ENCODE results near the gene ARHGEF7. TPM values are rescaled to one million over a fixed set of nuclear protein-coding genes. Genes with fewer than 3 reads are reported as not detected.

ARHGEF7 gene
- total RNA-seq, 1 donor from 2014 or later: 41.3 TPM

DNA sequence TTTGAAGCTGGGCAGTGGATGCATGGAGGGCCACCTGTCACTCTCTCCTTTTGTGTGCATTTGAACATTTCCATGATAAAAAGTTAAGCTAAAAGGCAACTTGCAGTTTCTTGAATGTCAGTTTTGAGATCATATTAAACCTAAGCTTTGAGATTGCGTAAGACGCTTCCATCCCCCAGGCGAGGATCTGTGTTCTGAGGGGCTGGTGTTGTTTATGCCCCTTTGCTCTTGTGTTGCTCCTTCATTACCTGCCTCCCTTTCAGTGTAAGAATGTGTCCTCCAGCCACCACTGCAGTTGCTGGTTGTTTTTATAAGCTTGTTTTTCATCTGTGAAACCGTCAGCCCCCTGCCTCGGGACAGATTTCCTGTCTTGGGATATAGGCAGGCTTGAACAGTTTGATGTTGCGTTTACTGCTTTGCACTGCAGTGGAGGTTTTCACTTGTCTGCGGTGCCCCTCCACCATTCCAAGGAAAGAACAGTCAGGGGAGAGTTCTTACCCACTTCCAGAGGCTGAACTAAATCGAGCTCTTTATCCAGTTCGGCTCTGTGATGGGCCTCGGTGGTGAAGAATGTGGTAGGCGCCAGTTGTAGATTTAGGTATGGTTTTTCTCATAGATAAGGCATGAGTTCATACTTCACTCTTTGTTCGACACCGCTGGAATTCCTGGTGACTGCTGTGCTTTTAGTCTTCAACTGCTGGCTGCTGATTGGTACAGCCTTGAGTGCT is 96.8 kb downstream of the ARHGEF7 start:
- DNase-seq (ENCODE audit: low spot score): no peak
- intact Hi-C loops (cut with DNase I): no loop called here

DNA sequence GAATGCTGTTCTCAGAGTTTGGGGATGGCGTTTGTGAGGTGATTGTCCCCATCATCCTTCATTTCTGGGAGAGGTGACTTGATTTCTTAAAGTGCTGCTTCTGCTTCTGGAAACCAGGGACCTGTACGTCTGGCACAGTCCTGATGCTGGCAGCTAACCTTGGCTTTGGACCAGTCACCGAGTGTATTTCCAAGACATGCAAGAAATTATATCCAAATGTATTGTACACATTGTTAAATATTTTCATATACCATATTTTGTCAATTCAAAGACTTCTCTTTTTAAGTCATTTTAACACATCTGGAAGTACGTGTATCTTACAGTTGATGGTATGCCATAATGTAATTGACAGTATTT is 97.4 kb downstream of the ARHGEF7 start:
- intact Hi-C loops (cut with DNase I): no loop called here
- DNase-seq (ENCODE audit: low spot score): no peak

DNA sequence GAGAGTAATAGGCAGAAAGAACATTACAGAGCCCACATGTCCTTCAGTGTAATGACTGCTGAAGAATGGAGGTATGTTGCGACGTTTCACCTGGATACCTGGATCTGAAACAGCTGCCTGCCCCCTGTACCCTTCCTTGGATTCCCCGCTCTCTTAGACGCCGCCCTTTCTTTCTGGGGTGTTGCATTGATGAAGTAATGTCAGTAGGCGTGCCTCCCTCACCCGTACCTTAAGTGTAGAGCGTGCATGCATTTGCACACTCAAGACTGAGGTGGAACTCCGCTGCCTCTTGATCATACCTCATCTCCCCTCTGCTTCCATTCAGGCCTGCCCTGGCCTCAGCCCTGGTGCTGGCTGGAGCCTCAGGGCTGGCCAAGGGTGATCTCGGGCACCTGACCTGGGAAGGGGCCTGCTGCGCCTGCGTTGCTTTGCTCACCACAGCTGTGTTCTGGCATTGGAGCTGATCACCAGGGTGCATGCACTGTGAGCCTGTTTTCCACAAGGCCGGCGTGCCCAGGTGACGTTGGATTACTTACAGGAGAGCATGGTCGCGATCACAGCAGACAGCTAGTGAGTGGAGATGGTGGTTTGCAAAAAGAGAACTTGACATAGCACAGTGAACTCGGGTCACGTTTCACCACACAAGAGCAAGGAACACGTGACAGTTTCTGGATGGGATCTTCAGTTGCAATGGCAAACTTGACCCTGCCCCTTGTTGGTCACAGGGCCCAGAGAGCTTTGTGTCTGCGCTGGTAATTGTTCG is 99.0 kb downstream of the ARHGEF7 start:
- no peak for DNase-seq (ENCODE audit: low spot score)
- intact Hi-C loops (cut with DNase I): no loop called here

DNA sequence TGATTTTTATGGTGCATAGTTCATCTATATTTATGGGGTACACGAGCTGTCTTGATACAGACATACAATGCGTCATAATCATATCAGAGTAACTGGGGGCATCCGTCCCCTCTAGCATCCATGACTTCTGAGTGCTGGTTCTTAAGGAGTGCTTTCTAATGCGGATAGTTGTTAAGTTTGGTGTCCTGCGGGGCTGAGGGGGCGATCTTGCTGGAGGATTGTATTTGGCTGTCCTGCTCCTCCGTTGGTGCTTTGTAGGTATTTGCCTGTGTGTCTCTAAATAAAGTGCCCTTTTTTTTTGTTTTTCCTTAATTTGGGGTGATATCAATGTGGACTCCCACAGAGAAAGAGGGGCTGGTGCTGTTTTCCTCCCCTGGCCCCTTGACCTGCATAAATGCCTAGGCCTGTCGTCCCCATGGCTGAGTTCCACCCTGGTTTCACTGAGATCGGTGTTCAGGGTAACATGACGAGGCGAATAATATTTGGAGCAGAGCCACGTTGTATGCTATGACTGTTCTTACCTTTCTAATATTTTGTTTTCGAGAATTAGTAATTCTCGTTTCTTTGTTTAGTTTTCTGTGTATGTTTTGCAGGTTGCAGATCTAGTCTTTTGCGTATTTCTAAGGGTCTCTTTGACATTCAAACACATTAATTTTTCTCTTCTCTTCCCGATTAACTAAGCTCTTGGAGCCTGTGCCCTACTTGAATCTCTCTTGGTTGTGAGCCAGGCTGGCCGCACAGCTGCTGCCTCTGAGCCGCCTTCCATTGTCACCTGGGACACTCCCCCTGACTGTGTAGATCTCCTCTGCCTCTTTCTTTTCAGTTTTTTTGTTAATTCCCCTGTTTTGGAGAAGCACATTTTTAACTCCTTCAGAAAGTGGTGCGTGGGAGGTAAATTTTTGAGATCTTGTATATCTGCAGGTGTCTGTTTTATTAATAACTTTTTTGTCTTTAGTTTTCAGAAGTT is 100.3 kb downstream of the ARHGEF7 start:
- intact Hi-C loops (cut with DNase I): loop anchor here (5.0 kb wide), 2 partner anchors 63 to 148 kb away; no protein-coding TSS in a partner anchor
- DNase-seq (ENCODE audit: low spot score): no peak

DNA sequence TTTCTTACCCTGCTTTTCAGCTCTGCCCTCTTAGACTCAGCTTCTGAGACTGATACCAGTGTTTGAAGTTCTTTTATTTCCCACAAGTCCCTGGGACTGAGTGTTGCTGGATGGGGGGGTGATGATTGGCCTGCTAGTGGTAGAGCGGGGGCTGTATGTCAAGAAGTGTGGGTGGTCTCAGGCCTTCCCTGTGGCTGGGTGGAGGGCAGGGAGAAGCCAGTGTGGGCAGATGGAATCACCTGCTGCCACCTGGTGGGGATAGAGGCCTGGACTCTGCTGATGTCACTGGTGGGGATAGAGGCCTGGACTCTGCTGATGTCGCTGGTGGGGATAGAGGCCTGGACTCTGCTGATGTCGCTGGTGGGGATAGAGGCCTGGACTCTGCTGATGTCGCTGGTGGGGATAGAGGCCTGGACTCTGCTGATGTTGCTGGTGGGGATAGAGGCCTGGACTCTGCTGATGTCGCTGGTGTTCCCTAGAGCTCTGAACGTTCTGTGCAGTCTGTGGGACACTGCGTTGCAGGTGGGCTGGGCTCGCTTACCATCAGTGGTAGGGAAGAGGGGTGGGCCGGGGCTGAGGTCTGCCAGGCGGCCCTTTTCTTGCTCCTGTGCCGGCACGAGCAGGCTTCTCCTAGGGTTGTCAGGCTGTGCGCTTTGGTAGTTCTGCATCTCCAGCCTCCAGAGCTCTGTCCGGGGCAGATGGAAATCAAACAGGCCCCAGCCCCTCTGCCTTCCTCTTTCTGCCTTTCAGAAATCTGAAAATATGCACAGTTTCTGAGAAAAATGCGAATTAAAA is 101.3 kb downstream of the ARHGEF7 start:
- intact Hi-C loops (cut with DNase I): loop anchor here (5.0 kb wide), 2 partner anchors 64 to 149 kb away; no protein-coding TSS in a partner anchor
- no peak for DNase-seq (ENCODE audit: low spot score)

DNA sequence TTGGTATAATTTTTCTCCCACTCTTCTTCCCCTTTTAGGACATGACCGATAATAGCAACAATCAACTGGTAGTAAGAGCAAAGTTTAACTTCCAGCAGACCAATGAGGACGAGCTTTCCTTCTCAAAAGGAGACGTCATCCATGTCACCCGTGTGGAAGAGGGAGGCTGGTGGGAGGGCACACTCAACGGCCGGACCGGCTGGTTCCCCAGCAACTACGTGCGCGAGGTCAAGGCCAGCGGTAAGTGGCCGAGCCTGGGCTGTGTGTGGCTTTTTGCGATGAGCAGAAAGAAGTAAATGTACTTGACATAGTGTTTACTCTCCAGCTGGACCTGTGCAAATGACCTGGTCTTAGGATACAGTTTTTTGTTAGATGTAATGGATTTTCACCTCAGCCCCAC is 102.5 kb downstream of the ARHGEF7 start:
- DNase-seq (ENCODE audit: low spot score): no peak
- intact Hi-C loops (cut with DNase I): loop anchor here (5.0 kb wide), 2 partner anchors 65 to 150 kb away; no protein-coding TSS in a partner anchor

DNA sequence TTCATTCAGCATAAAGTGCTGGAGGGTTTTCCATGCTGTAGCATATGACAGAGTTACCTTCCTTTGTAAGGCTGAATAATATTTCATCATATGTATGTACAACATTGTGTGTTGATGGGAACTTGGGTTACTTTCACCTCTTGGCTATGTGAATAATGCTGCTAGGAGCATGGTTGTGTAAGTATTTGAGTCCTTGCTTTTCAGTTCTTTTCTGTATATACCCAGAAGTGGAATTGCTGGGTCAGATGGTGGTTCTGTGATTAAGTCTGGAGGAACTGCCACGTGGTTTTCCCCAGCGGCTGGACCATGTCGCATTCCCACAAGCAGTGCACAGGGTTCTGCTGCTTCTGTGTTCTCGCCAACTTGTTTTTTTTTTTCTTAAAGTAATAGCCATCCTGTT is 104.2 kb downstream of the ARHGEF7 start:
- intact Hi-C loops (cut with DNase I): loop anchor here (5.0 kb wide), 2 partner anchors 67 to 152 kb away; no protein-coding TSS in a partner anchor
- no peak for DNase-seq (ENCODE audit: low spot score)

DNA sequence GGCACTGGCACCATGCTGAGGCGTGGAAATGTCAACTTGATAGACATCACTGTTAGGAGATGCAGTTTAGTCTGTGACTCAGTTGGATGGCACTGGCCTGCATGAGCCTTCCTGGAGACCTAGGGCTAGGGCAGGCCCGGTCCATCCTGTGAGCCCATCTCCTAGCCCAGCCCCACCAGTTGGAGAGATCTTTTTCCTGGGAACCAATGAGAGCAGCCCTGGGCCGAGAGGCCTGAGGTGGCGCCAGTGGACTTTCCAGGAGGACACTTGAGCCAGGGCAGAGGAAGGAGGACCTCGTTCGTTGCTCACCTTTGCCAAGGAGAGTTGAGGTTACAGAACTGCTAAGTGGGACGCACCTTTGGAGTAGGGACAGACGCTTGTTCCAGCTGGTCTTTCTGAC is 104.8 kb downstream of the ARHGEF7 start:
- no peak for DNase-seq (ENCODE audit: low spot score)
- intact Hi-C loops (cut with DNase I): loop anchor here (5.0 kb wide), 2 partner anchors 68 to 153 kb away; no protein-coding TSS in a partner anchor

DNA sequence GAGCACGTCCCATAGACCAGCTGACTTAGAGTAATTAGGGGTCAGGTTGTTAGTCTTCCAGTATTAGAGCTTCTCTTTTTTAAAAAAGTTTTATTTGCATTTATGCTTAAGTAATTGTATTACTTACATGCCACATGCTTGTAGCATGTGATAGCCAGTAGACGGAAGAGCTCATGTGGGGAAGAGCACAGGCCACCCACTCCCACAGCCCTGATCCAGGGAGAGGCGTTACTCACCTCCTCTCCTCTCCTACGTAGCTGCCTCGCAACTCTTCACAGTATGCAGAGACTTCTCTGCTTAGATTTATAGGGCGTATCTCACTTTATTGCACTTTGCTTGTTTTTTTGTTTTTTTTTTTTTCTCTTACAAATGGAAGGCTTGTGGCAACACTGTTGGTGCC is 110.1 kb downstream of the ARHGEF7 start:
- DNase-seq (ENCODE audit: low spot score): no peak
- intact Hi-C loops (cut with DNase I): loop anchor here (5.0 kb wide), 1 partner anchor 108 kb away; the partner anchor contains the start of gene ARHGEF7

DNA sequence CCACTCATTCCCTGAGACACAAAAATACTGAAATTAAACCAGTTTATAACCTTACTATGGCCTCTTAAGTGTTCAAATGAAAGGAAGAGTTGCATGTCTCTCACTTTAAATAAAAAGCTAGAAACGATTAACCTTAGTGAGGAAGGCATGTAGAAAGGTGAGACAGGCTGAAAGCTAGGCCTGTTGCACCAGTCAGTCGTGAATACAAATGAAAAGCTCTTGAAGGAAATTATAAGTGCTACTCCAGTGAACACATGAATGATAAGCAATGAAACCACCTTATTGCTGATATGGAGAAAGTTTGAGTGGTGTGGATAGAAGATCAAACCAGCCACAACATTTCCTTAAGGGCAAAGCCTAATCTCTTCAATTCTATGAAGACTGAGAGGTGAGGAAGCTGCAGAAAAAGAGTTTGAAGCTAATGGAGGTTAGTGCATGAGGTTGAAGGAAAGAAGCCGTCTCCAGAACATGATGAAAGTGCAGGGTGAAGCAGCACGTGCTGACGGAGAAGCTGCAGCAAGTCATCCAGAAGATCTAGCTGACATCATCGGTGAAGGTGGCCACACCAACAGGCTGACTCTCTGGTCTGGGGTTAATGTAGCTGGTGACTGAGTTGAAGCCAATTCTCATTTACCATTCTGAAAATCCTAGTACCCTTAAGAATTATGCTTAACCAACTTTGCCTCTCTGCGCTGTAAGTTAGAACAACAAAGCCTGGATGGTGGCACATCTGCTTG is 110.9 kb downstream of the ARHGEF7 start:
- intact Hi-C loops (cut with DNase I): loop anchor here (5.0 kb wide), 1 partner anchor 109 kb away; the partner anchor contains the start of gene ARHGEF7
- no peak for DNase-seq (ENCODE audit: low spot score)

DNA sequence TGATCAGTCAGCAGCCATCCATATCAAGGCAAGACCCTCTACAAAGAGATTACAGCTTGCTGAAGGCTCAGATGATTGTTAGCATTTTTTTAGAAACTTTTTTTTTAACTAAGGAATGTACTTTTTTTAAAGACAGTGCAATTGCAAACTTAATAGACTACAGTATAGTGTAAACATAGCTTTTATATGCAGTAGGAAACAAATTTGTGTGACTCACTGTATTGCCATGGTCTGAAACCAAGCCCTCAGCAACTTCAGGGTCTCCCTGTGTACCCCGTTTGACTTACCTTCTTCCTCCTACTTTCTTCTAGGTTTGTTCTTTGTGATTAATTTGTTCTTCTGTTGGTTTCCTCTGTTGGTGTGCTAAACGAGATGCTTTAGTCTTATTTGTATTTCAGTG is 112.3 kb downstream of the ARHGEF7 start:
- DNase-seq (ENCODE audit: low spot score): no peak
- intact Hi-C loops (cut with DNase I): loop anchor here (5.0 kb wide), 1 partner anchor 110 kb away; the partner anchor contains the start of gene ARHGEF7

DNA sequence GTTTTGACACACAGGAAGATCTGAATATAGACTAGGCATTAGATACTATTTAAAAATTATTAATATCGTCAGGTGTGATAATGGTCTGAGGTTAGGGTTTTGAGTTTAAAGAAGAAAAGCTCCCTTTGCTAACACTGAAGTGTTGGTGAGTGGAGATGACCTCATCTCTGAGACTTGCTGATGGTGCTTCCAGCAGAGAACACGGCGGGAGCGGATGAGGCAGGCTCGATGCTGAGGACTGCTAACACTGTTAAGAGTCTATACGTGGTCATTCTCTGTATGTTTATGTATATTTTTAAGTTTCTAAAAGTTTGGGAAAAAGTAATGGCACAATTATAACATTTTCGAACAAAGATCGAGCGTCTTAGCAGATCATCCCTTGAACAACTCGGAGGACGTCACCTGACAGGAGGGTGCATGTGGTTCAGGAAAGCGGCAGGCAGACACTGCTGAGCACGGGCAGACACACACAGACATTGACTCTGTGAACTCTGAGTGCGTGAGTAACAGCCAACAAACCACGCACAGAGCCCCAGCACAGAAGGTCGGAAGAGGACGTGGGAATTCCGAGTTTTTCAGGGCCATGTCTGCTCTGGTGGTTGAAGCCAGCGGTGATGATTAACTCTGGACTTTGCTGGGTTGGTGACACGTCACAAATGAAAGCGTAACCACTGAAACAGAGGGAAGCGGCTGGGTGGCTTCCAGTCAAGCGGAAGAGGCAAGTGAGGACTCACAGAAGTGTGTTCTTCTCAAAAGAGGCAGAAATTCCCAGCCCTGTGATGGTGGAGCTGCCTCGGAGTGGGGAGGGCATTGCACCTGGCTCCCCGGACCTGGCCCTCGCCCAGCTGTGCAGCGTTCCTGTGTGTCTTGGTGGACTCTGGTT is 113.4 kb downstream of the ARHGEF7 start:
- DNase-seq (ENCODE audit: low spot score): no peak
- intact Hi-C loops (cut with DNase I): loop anchor here (5.0 kb wide), 1 partner anchor 111 kb away; the partner anchor contains the start of gene ARHGEF7

DNA sequence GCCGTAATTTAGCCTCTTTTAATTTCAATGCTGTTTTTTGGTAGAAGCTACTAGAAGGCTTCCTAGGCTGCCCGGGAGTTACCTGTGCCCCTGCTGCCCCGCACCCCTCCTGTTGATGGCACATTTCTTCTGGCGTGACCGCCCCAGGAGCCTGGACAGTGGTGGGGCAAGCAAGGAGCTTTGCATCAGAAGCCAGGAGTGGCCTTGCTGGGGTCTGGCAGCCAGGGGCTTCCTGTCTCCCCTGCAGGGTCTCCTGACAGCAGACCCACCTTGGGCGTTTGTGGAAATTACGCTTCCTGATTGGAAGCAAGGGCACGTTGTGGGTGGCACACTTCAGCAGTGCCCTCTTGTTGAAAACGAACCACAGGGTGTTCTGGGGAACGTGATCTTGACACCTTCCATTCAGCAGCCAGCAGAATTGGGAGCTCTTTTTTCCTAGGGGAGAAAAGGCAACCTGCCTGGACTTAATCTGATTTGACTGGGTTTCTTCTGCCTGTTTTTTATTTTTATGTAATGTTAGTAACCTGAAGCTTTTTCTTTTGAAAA is 115.3 kb downstream of the ARHGEF7 start:
- no peak for DNase-seq (ENCODE audit: low spot score)
- intact Hi-C loops (cut with DNase I): loop anchor here (10.0 kb wide), 1 partner anchor 224 kb away; no protein-coding TSS in a partner anchor

DNA sequence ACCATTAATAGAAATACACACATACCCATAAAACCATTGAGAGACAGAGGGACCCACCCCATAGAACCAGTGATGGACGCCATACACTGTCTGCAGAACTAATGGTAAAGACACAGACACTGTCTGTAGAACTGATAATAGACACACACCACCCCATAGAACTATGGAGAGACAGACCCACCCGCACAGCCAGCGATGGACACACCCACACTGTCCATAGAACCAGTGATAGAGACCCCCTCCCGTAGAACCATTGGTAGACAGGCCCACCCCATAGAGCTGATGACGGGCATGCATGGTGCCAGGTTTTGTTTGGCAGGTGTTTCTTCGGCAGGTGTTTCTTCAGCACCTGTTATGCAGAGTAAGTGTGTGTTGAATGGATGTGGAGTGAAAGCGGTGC is 117.1 kb downstream of the ARHGEF7 start:
- intact Hi-C loops (cut with DNase I): loop anchor here (10.0 kb wide), 1 partner anchor 223 kb away; no protein-coding TSS in a partner anchor
- DNase-seq (ENCODE audit: low spot score): no peak

DNA sequence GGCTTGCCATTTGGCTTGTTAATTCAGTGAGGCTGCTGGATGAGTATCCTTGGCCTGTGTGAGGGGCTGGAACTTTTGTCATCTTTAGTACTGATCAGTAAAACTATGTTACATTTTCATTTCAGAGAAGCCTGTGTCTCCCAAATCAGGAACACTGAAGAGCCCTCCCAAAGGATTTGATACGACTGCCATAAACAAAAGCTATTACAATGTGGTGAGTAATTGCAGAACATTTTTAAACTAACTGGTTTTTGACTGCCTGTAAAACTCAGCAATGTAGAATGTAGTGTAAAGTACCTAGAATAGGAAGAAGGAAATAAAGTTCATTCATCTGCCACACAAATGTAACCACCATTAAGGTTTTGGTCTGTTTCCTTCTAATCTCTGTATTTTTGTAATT is 118.0 kb downstream of the ARHGEF7 start:
- no peak for DNase-seq (ENCODE audit: low spot score)
- intact Hi-C loops (cut with DNase I): loop anchor here (10.0 kb wide), 1 partner anchor 222 kb away; no protein-coding TSS in a partner anchor
